Measurements from ENCODE around the gene COPRS.
A peak's percentile ranks its signal among the peaks of the same experiment; 100 is the strongest.

COPRS gene

GRCh38 chr17:31808521-31809050 is 50.5 kb downstream of the COPRS start:
- H3K4me3 ChIP-seq (ENCODE audit: low read depth, low read length): no peak overlapping the region
- no peak for DNase-seq (ENCODE audit: low read depth)
- TF ChIP-seq, protein P1, sequence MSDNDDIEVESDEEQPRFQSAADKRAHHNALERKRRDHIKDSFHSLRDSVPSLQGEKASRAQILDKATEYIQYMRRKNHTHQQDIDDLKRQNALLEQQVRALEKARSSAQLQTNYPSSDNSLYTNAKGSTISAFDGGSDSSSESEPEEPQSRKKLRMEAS (IDR thresholded peaks at IDR 0.05; ENCODE audit: low read depth, low read length): no peak
- TF ChIP-seq POLR2A (IDR thresholded peaks at IDR 0.05; ENCODE audit: extremely low read depth, insufficient read length) (no peak), MYC (IDR thresholded peaks at IDR 0.05; ENCODE audit: low read depth, low read length) (no peak)
- TF ChIP-seq, protein P2, sequence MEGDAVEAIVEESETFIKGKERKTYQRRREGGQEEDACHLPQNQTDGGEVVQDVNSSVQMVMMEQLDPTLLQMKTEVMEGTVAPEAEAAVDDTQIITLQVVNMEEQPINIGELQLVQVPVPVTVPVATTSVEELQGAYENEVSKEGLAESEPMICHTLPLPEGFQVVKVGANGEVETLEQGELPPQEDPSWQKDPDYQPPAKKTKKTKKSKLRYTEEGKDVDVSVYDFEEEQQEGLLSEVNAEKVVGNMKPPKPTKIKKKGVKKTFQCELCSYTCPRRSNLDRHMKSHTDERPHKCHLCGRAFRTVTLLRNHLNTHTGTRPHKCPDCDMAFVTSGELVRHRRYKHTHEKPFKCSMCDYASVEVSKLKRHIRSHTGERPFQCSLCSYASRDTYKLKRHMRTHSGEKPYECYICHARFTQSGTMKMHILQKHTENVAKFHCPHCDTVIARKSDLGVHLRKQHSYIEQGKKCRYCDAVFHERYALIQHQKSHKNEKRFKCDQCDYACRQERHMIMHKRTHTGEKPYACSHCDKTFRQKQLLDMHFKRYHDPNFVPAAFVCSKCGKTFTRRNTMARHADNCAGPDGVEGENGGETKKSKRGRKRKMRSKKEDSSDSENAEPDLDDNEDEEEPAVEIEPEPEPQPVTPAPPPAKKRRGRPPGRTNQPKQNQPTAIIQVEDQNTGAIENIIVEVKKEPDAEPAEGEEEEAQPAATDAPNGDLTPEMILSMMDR (IDR thresholded peaks at IDR 0.05; ENCODE audit: low read depth, low read length): no peak

DNA sequence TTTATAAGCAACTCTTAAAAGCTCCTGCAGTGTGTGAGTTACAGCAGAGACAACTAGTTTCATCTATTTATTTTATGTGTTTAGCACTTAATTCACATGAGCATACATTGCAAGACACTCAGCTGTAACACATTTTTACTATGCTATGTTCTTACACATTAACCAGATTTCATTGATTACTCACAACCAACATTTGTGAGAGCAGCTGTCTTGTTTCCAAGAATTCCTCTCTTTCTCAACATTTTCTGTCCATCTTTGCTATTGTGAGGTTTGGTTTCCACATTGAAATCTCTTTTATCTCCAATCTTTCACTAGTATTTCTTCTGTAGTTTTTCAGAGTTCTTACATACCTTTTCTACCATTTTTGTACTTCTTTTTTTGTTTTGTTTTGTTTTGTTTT is 51.2 kb downstream of the COPRS start:
- no peak for DNase-seq (ENCODE audit: low read depth)
- no peak for TF ChIP-seq MYC (IDR thresholded peaks at IDR 0.05; ENCODE audit: low read depth, low read length)
- no peak for TF ChIP-seq POLR2A (IDR thresholded peaks at IDR 0.05; ENCODE audit: extremely low read depth, insufficient read length)
- TF ChIP-seq, protein P2 (IDR thresholded peaks at IDR 0.05; ENCODE audit: low read depth, low read length): no peak
- TF ChIP-seq, protein P1 (IDR thresholded peaks at IDR 0.05; ENCODE audit: low read depth, low read length): no peak
- H3K4me3 ChIP-seq (ENCODE audit: low read depth, low read length): no peak overlapping the region

DNA sequence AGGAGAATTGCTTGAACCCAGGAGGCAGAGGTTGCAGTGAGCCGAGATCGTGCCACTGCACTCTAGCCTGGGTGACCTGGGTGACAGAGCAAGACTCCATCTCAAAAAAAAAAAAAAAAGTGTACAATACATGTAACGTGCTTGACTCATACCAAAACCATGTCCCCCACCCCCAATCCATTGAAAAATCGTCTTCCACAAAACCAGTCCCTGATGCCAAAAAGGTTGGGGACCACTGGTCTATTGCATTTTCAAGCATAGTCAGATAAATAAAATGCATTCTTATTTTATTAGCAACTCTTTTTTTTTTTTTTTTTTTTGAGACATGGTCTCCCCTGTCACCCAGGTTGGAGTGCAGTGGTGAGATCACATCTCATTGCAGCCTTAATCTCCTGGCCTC is 52.1 kb downstream of the COPRS start:
- no peak for DNase-seq (ENCODE audit: low read depth)
- TF ChIP-seq, protein P1 (IDR thresholded peaks at IDR 0.05; ENCODE audit: low read depth, low read length): no peak
- TF ChIP-seq, protein P2 (IDR thresholded peaks at IDR 0.05; ENCODE audit: low read depth, low read length): no peak
- TF ChIP-seq POLR2A (IDR thresholded peaks at IDR 0.05; ENCODE audit: extremely low read depth, insufficient read length) (no peak), MYC (IDR thresholded peaks at IDR 0.05; ENCODE audit: low read depth, low read length) (no peak)
- no peak overlapping the region for H3K4me3 ChIP-seq (ENCODE audit: low read depth, low read length)

GRCh38 chr17:31803494-31804213 is 55.4 kb downstream of the COPRS start:
- no peak for TF ChIP-seq POLR2A (IDR thresholded peaks at IDR 0.05; ENCODE audit: extremely low read depth, insufficient read length)
- TF ChIP-seq, protein P1 (IDR thresholded peaks at IDR 0.05; ENCODE audit: low read depth, low read length): no peak
- no peak for TF ChIP-seq MYC (IDR thresholded peaks at IDR 0.05; ENCODE audit: low read depth, low read length)
- TF ChIP-seq, protein P2 (IDR thresholded peaks at IDR 0.05; ENCODE audit: low read depth, low read length): no peak
- DNase-seq (ENCODE audit: low read depth): peak; percentile 73
- no peak overlapping the region for H3K4me3 ChIP-seq (ENCODE audit: low read depth, low read length)

- TF ChIP-seq MYC (IDR thresholded peaks at IDR 0.05; ENCODE audit: low read depth, low read length): 0 out of 2 replicates have a peak, but pooled peaks have one; percentile 18
- no peak for TF ChIP-seq POLR2A (IDR thresholded peaks at IDR 0.05; ENCODE audit: extremely low read depth, insufficient read length)
- H3K4me3 ChIP-seq (ENCODE audit: low read depth, low read length): no peak overlapping the region
- peak; percentile 92 for DNase-seq (ENCODE audit: low read depth)
Measured at GRCh38 chr17:31802502-31802901, 56.5 kb downstream of the COPRS start.

All from NB4 (cell line).